ENCODE measurements around the gene CHD3.

- TF ChIP-seq, protein P1, sequence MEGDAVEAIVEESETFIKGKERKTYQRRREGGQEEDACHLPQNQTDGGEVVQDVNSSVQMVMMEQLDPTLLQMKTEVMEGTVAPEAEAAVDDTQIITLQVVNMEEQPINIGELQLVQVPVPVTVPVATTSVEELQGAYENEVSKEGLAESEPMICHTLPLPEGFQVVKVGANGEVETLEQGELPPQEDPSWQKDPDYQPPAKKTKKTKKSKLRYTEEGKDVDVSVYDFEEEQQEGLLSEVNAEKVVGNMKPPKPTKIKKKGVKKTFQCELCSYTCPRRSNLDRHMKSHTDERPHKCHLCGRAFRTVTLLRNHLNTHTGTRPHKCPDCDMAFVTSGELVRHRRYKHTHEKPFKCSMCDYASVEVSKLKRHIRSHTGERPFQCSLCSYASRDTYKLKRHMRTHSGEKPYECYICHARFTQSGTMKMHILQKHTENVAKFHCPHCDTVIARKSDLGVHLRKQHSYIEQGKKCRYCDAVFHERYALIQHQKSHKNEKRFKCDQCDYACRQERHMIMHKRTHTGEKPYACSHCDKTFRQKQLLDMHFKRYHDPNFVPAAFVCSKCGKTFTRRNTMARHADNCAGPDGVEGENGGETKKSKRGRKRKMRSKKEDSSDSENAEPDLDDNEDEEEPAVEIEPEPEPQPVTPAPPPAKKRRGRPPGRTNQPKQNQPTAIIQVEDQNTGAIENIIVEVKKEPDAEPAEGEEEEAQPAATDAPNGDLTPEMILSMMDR (IDR thresholded peaks at IDR 0.05), result no peak
- no peak for TF ChIP-seq POLR2A (IDR thresholded peaks at IDR 0.05)
Observed at GRCh38 chr17:7846765-7847661, 41.6 kb upstream of the CHD3 start.
